ENCODE data around the gene NKD2.

DNA sequence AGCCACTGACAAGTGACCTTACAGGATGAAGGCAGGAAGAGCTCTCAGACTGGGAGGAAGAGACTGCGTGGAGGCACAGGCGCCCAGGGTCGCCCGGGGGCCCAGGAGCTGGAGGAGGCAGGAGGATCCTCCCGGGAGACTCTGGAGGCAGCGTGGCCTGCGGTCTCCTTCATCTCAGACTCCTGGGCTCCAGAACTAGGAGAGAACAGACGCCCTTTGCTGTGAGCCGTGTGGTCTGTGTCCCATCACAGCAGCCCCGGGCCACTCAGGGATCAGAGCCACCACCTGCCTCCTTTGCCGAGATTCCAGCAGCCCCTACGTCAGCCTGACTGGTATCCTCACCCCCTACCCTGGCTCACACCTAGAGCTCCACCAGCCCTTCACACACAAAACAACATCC is 58.1 kb downstream of the NKD2 start:
- TF ChIP-seq CEBPB (IDR thresholded peaks at IDR 0.05; ENCODE audit: low read depth) (no peak), POLR2AphosphoS5 (IDR thresholded peaks at IDR 0.05; ENCODE audit: low read depth, low read length) (no peak), POLR2A (IDR thresholded peaks at IDR 0.05; ENCODE audit: borderline replicate concordance, extremely low read depth, insufficient read depth, insufficient read length) (no peak)
- TF ChIP-seq, protein P1, sequence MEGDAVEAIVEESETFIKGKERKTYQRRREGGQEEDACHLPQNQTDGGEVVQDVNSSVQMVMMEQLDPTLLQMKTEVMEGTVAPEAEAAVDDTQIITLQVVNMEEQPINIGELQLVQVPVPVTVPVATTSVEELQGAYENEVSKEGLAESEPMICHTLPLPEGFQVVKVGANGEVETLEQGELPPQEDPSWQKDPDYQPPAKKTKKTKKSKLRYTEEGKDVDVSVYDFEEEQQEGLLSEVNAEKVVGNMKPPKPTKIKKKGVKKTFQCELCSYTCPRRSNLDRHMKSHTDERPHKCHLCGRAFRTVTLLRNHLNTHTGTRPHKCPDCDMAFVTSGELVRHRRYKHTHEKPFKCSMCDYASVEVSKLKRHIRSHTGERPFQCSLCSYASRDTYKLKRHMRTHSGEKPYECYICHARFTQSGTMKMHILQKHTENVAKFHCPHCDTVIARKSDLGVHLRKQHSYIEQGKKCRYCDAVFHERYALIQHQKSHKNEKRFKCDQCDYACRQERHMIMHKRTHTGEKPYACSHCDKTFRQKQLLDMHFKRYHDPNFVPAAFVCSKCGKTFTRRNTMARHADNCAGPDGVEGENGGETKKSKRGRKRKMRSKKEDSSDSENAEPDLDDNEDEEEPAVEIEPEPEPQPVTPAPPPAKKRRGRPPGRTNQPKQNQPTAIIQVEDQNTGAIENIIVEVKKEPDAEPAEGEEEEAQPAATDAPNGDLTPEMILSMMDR (IDR thresholded peaks at IDR 0.05 in 2 of 3, conservative IDR thresholded peaks at IDR 0.05 in 1 of 3; ENCODE audit: borderline replicate concordance in 1 of 3, insufficient read depth in 1 of 3, low read depth in 2 of 3, low read length in 2 of 3): no peak
- TF ChIP-seq, protein P2, sequence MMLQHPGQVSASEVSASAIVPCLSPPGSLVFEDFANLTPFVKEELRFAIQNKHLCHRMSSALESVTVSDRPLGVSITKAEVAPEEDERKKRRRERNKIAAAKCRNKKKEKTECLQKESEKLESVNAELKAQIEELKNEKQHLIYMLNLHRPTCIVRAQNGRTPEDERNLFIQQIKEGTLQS (IDR thresholded peaks at IDR 0.05): no peak
- TF ChIP-seq, protein P3, sequence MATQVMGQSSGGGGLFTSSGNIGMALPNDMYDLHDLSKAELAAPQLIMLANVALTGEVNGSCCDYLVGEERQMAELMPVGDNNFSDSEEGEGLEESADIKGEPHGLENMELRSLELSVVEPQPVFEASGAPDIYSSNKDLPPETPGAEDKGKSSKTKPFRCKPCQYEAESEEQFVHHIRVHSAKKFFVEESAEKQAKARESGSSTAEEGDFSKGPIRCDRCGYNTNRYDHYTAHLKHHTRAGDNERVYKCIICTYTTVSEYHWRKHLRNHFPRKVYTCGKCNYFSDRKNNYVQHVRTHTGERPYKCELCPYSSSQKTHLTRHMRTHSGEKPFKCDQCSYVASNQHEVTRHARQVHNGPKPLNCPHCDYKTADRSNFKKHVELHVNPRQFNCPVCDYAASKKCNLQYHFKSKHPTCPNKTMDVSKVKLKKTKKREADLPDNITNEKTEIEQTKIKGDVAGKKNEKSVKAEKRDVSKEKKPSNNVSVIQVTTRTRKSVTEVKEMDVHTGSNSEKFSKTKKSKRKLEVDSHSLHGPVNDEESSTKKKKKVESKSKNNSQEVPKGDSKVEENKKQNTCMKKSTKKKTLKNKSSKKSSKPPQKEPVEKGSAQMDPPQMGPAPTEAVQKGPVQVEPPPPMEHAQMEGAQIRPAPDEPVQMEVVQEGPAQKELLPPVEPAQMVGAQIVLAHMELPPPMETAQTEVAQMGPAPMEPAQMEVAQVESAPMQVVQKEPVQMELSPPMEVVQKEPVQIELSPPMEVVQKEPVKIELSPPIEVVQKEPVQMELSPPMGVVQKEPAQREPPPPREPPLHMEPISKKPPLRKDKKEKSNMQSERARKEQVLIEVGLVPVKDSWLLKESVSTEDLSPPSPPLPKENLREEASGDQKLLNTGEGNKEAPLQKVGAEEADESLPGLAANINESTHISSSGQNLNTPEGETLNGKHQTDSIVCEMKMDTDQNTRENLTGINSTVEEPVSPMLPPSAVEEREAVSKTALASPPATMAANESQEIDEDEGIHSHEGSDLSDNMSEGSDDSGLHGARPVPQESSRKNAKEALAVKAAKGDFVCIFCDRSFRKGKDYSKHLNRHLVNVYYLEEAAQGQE (IDR thresholded peaks at IDR 0.05; ENCODE audit: low read depth): no peak

Data from HCT116 (cell line).